Transverse colon (tissue), 4 donors: Measurements from ENCODE around the gene FRRS1.

Experiments used
- POLR2AphosphoS5 ChIP-seq, 3 donors: sonication (generic); formaldehyde crosslinking; IDR thresholded peaks; one replicate each; pipeline ENCODE4 v1.6.1; 2016; ENCODE audit warnings: antibody characterized with exemption in 3 of 3
- TF ChIP-seq, protein P1 (sequence below), 5 experiments: fragments of 200-600 bp in 3 of 5; fragments of 450-650 bp in 2 of 5; sonication (generic) in 3 of 5; IDR thresholded peaks; 1 replicate in 2 of 5; 2 replicates in 3 of 5; pipeline ENCODE4 v1.5.1; 2016 to 2017; ENCODE audit warnings: antibody characterized with exemption in 5 of 5, inconsistent platforms in 3 of 5, mild to moderate bottlenecking in 2 of 5, moderate library complexity in 1 of 5

DNA sequence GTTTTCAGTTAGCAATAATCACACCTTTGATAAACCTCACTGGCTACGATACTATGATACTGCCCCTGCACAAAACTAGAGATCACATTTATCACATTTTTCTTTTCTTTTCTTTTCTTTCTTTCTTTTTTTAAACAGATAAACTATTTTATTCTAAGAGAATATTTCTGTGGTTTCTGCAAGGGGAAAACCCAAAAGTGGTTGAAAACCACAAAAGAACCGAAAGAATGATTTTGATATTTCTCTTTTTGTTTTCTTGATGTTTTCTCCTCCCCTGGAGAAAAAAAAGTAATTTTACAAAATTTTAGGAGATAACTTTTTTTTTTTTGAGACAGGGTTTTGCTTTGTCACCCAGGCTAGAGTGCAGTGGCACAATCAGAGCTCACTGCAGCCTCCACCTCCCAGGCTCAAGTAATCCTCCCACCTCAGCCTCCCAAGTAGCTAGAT lies 18.4 kb upstream of the FRRS1 start:
- TF ChIP-seq, protein P1, sequence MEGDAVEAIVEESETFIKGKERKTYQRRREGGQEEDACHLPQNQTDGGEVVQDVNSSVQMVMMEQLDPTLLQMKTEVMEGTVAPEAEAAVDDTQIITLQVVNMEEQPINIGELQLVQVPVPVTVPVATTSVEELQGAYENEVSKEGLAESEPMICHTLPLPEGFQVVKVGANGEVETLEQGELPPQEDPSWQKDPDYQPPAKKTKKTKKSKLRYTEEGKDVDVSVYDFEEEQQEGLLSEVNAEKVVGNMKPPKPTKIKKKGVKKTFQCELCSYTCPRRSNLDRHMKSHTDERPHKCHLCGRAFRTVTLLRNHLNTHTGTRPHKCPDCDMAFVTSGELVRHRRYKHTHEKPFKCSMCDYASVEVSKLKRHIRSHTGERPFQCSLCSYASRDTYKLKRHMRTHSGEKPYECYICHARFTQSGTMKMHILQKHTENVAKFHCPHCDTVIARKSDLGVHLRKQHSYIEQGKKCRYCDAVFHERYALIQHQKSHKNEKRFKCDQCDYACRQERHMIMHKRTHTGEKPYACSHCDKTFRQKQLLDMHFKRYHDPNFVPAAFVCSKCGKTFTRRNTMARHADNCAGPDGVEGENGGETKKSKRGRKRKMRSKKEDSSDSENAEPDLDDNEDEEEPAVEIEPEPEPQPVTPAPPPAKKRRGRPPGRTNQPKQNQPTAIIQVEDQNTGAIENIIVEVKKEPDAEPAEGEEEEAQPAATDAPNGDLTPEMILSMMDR (IDR thresholded peaks at IDR 0.05) = no peak
- TF ChIP-seq POLR2AphosphoS5 (IDR thresholded peaks at IDR 0.05) = no peak
